ENCODE measurements around the gene AJM1.
"Not testable (repeated sequence)": the region's sequence is repeated elsewhere in the genome, so short reads cannot be mapped to it uniquely, and the experiment has no call there.

The AJM1 gene

GRCh38 chr9:136856541-136857141 lies 14.4 kb downstream of the AJM1 start:
- no peak for DNase-seq (ENCODE audit: low read depth)

GRCh38 chr9:136857166-136857565 lies 14.9 kb downstream of the AJM1 start:
- DNase-seq (ENCODE audit: low read depth), result no peak

- no peak for DNase-seq (ENCODE audit: low read depth)
These were observed 15.5 kb downstream of the AJM1 start for GRCh38 chr9:136857581-136858412.

GRCh38 chr9:136858452-136858843 lies 16.2 kb downstream of the AJM1 start:
- no peak for DNase-seq (ENCODE audit: low read depth)

- DNase-seq (ENCODE audit: low read depth), result no peak
These were observed 16.8 kb downstream of the AJM1 start for GRCh38 chr9:136858844-136859757.

- no peak for DNase-seq (ENCODE audit: low read depth)
These were observed 18.3 kb downstream of the AJM1 start for GRCh38 chr9:136860529-136860928.

- DNase-seq (ENCODE audit: low read depth), result no peak
These were observed 18.9 kb downstream of the AJM1 start for GRCh38 chr9:136860933-136861873.

GRCh38 chr9:136861874-136862457 lies 19.7 kb downstream of the AJM1 start:
- no peak for DNase-seq (ENCODE audit: low read depth)

GRCh38 chr9:136862849-136863622 lies 20.8 kb downstream of the AJM1 start:
- DNase-seq (ENCODE audit: low read depth), result no peak

- DNase-seq (ENCODE audit: low read depth), result no peak
These were observed 21.5 kb downstream of the AJM1 start for GRCh38 chr9:136863623-136864273.

GRCh38 chr9:136865041-136865767 lies 22.9 kb downstream of the AJM1 start:
- no peak for DNase-seq (ENCODE audit: low read depth)

- DNase-seq (ENCODE audit: low read depth), result no peak
These were observed 23.5 kb downstream of the AJM1 start for GRCh38 chr9:136865768-136866103.

- DNase-seq (ENCODE audit: low read depth), result not testable (repeated sequence)
These were observed 24.7 kb downstream of the AJM1 start for GRCh38 chr9:136866898-136867421.

GRCh38 chr9:136867480-136867879 lies 25.2 kb downstream of the AJM1 start:
- no peak for DNase-seq (ENCODE audit: low read depth)

- no peak for DNase-seq (ENCODE audit: low read depth)
These were observed 25.6 kb downstream of the AJM1 start for GRCh38 chr9:136867917-136868316.

- DNase-seq (ENCODE audit: low read depth), result no peak
These were observed 26.4 kb downstream of the AJM1 start for GRCh38 chr9:136868644-136869043.

GRCh38 chr9:136869611-136870010 lies 27.3 kb downstream of the AJM1 start:
- not testable (repeated sequence) for DNase-seq (ENCODE audit: low read depth)

- DNase-seq (ENCODE audit: low read depth), result no peak
These were observed 32.9 kb downstream of the AJM1 start for GRCh38 chr9:136875155-136875554.

- no peak for DNase-seq (ENCODE audit: low read depth)
These were observed 34.2 kb downstream of the AJM1 start for GRCh38 chr9:136876476-136876875.

Data from ELR (cell line).